Fibroblast of lung (primary cell): ENCODE results near the gene GNAL. TPM values are rescaled to one million over a fixed set of nuclear protein-coding genes. Genes with fewer than 3 reads are reported as not detected.

ENCODE experiments used
- DNase-seq, 2 donors: peaks; one replicate each; pipeline versions ENCODE4 v3.0.0 to v3.0.0-alpha.2; 2010; ENCODE audit warnings: low read depth in 2 of 2
- H2AFZ ChIP-seq: 2 replicates; pipeline ENCODE4 v1.5.1; 2012; ENCODE audit warnings: low read length, control low read depth, inconsistent platforms
- H3K27ac ChIP-seq: 2 replicates; pipeline ENCODE4 v1.5.1; 2011; ENCODE audit warnings: low read length, control low read depth; ENCODE audit not compliant: insufficient read depth
- H3K27me3 ChIP-seq: 2 replicates; pipeline ENCODE4 v1.5.1; 2011; ENCODE audit warnings: mild to moderate bottlenecking, low read length; ENCODE audit not compliant: control insufficient read depth, insufficient read depth
- H3K36me3 ChIP-seq: 2 replicates; pipeline ENCODE4 v1.5.1; 2011; ENCODE audit warnings: low read length; ENCODE audit not compliant: control insufficient read depth, insufficient read depth
- H3K4me1 ChIP-seq: 2 replicates; pipeline ENCODE4 v1.5.1; 2011; ENCODE audit warnings: low read length; ENCODE audit not compliant: control insufficient read depth, insufficient read depth; ENCODE audit errors: extremely low read depth
- H3K4me2 ChIP-seq: 2 replicates; pipeline ENCODE4 v1.5.1; 2011; ENCODE audit warnings: low read length, control low read depth; ENCODE audit not compliant: insufficient read depth; ENCODE audit errors: extremely low read depth
- H3K4me3 ChIP-seq, 4 experiments: fragments of 200-600 bp in 1 of 4; sonication (generic) in 1 of 4; replicated peaks in 1 of 4; 2 replicates each; pipeline ENCODE4 v1.5.1; 2011 to 2016; ENCODE audit warnings: low read length in 4 of 4, low read depth in 3 of 4, mild to moderate bottlenecking in 3 of 4, control low read depth in 2 of 4, inconsistent platforms in 1 of 4, mixed read lengths in 1 of 4; ENCODE audit not compliant: insufficient read depth in 1 of 4; ENCODE audit errors: control extremely low read depth in 1 of 4
- H3K79me2 ChIP-seq: 2 replicates; pipeline ENCODE4 v1.5.1; 2012; ENCODE audit warnings: mild to moderate bottlenecking, low read length, inconsistent platforms; ENCODE audit not compliant: control insufficient read depth, insufficient read depth
- H3K9ac ChIP-seq: 2 replicates; pipeline ENCODE4 v1.5.1; 2011; ENCODE audit warnings: mild to moderate bottlenecking, low read length, control low read depth; ENCODE audit not compliant: insufficient read depth
- H3K9me3 ChIP-seq: 2 replicates; pipeline ENCODE4 v1.5.1; 2012; ENCODE audit warnings: low read depth, low read length; ENCODE audit not compliant: control insufficient read depth, insufficient read depth
- H4K20me1 ChIP-seq: 2 replicates; pipeline ENCODE4 v1.5.1; 2011; ENCODE audit warnings: low read length; ENCODE audit not compliant: control insufficient read depth, insufficient read depth; ENCODE audit errors: extremely low read depth
- EZH2 ChIP-seq: IDR thresholded peaks from 2 replicates; pipeline ENCODE4 v1.5.1; 2012; ENCODE audit warnings: low read length, control low read depth, mild to moderate bottlenecking; ENCODE audit errors: missing control alignments
- polyA plus RNA-seq, 2 donors: library from polyadenylated mRNA; depleted of rRNA in 1 of 2; stranded (reverse) in 1 of 2; unstranded in 1 of 2; fragments of >200 nt; gene quantifications; 2 replicates each; pipeline ENCODE4 v1.2.1, GENCODE V29; 2011 to 2012; ENCODE audit warnings: missing spikeins in 1 of 2
- total RNA-seq: library from RNA; depleted of rRNA; stranded (reverse); fragments of >200 nt; gene quantifications from 2 replicates; pipeline ENCODE4 v1.2.1, GENCODE V29; 2014
- TF ChIP-seq, protein P1 (sequence below), 2 donors: IDR thresholded peaks in 1 of 2; conservative IDR thresholded peaks in 1 of 2; 1 replicate in 1 of 2; 2 replicates in 1 of 2; pipeline ENCODE4 v1.5.1; 2011 to 2012; ENCODE audit warnings: low read length in 2 of 2, control low read depth in 1 of 2, inconsistent platforms in 1 of 2, low read depth in 1 of 2, mild to moderate bottlenecking in 1 of 2

GNAL gene
- total and polyA plus RNA-seq, 2 donors (not counting 1 experiment from before 2014, with no cell fraction given): 0.05 to 0.50 TPM

- H4K20me1 ChIP-seq: no peaks in the 10 kb centered on the region
- H3K27me3 ChIP-seq: no peaks in the 10 kb centered on the region
- H3K36me3 ChIP-seq: no peaks in the 10 kb centered on the region
- TF ChIP-seq, protein P1, sequence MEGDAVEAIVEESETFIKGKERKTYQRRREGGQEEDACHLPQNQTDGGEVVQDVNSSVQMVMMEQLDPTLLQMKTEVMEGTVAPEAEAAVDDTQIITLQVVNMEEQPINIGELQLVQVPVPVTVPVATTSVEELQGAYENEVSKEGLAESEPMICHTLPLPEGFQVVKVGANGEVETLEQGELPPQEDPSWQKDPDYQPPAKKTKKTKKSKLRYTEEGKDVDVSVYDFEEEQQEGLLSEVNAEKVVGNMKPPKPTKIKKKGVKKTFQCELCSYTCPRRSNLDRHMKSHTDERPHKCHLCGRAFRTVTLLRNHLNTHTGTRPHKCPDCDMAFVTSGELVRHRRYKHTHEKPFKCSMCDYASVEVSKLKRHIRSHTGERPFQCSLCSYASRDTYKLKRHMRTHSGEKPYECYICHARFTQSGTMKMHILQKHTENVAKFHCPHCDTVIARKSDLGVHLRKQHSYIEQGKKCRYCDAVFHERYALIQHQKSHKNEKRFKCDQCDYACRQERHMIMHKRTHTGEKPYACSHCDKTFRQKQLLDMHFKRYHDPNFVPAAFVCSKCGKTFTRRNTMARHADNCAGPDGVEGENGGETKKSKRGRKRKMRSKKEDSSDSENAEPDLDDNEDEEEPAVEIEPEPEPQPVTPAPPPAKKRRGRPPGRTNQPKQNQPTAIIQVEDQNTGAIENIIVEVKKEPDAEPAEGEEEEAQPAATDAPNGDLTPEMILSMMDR (conservative IDR thresholded peaks at IDR 0.05 in 1 of 2, IDR thresholded peaks at IDR 0.05 in 1 of 2; ENCODE audit: low read depth in 1 of 2, low read length in 2 of 2): no peak
- no peak for TF ChIP-seq EZH2
- no peaks in the 10 kb centered on the region for H3K4me1 ChIP-seq
- DNase-seq: no peak
- no peak overlapping the region for H3K9ac ChIP-seq
- no peak overlapping the region for H3K4me2 ChIP-seq
- no peak overlapping the region for H2AFZ ChIP-seq
- no peak overlapping the region for H3K4me3 ChIP-seq
- H3K79me2 ChIP-seq: no peaks in the 10 kb centered on the region
- H3K9me3 ChIP-seq: no peaks in the 10 kb centered on the region
- no peak overlapping the region for H3K27ac ChIP-seq
Measured at GRCh38 chr18:11651899-11652298, 37.2 kb upstream of the GNAL start.

DNA sequence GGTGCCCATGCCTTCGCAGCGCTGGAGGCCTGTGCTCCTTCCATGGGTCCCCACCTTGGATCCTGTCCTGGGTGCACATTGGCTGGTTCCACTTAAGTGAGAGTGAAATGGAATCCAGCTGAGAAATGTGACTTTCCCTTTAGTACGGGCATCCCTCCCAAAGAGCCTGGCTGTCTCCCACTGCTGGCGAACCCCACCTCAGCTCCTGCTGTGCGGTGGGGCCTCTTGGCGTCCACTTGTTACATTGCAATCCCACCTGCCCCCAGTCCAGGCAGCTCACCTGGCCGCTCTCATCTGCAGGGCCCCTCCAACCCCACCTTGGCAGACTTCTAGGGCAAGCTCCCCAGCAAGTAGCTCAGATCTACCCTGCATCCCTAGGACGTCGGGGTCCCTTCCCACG, 35.5 kb upstream of the GNAL start:
- no peak overlapping the region for H3K4me3 ChIP-seq

GRCh38 chr18:11654736-11655605, 34.1 kb upstream of the GNAL start:
- Histone ChIP-seq H3K4me2 (no peak overlapping the region), H3K4me1 (no peaks in the 10 kb centered on the region), H3K36me3 (no peaks in the 10 kb centered on the region), H3K27ac (no peak overlapping the region), H3K9ac (no peak overlapping the region), H3K27me3 (no peaks in the 10 kb centered on the region), H3K79me2 (no peaks in the 10 kb centered on the region), H2AFZ (no peak overlapping the region), H4K20me1 (no peaks in the 10 kb centered on the region), H3K4me3 (no peak overlapping the region), H3K9me3 (no peaks in the 10 kb centered on the region)
- peak in 1 of 2 donors; percentile 29 for DNase-seq
- no peak for TF ChIP-seq EZH2
- TF ChIP-seq, protein P1 (conservative IDR thresholded peaks at IDR 0.05 in 1 of 2, IDR thresholded peaks at IDR 0.05 in 1 of 2; ENCODE audit: low read depth in 1 of 2, low read length in 2 of 2): peak; percentile 63 to 77

More for the DNA sequence above, 35.5 kb upstream of the GNAL start:
- TF ChIP-seq, protein P1 (conservative IDR thresholded peaks at IDR 0.05 in 1 of 2, IDR thresholded peaks at IDR 0.05 in 1 of 2; ENCODE audit: low read depth in 1 of 2, low read length in 2 of 2): no peak
- TF ChIP-seq EZH2: no peak
- no peak overlapping the region for H3K27ac ChIP-seq
- no peaks in the 10 kb centered on the region for H3K4me1 ChIP-seq
- no peaks in the 10 kb centered on the region for H4K20me1 ChIP-seq
- no peak overlapping the region for H3K9ac ChIP-seq
- no peaks in the 10 kb centered on the region for H3K36me3 ChIP-seq
- no peak for DNase-seq
- H3K4me2 ChIP-seq: no peak overlapping the region
- H3K79me2 ChIP-seq: no peaks in the 10 kb centered on the region
- no peaks in the 10 kb centered on the region for H3K9me3 ChIP-seq
- no peak overlapping the region for H2AFZ ChIP-seq
- H3K27me3 ChIP-seq: no peaks in the 10 kb centered on the region
